Fibroblast of gingiva (primary cell): ENCODE data around the gene DGAT2.

Experiments
- DNase-seq: peaks from one replicate; pipeline ENCODE4 v3.0.0-alpha.2; 2011; ENCODE audit warnings: low read depth

Gene DGAT2

DNA sequence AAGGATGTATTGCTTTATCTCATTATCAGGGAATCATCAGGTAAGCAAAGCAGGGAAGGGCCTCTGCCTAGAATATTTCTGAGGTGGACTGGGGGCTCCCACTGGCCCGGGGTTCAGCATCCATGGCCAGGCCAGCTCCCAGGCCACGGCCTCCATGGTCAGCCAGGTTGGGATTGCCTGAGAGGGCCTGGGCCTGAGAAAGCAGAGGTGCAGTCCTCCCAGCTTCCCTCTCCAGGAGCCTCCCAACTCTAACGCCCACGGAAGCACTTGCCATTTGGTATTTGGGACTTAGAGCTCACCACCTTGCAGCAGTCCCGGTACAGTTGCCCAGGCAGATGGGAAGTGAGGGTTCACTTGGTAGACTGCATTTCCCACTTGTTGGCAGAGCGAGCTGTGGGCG lies 12.7 kb downstream of the DGAT2 start:
- no peak for DNase-seq

GRCh38 chr11:75781831-75782230 lies 13.3 kb downstream of the DGAT2 start:
- DNase-seq = no peak

DNA sequence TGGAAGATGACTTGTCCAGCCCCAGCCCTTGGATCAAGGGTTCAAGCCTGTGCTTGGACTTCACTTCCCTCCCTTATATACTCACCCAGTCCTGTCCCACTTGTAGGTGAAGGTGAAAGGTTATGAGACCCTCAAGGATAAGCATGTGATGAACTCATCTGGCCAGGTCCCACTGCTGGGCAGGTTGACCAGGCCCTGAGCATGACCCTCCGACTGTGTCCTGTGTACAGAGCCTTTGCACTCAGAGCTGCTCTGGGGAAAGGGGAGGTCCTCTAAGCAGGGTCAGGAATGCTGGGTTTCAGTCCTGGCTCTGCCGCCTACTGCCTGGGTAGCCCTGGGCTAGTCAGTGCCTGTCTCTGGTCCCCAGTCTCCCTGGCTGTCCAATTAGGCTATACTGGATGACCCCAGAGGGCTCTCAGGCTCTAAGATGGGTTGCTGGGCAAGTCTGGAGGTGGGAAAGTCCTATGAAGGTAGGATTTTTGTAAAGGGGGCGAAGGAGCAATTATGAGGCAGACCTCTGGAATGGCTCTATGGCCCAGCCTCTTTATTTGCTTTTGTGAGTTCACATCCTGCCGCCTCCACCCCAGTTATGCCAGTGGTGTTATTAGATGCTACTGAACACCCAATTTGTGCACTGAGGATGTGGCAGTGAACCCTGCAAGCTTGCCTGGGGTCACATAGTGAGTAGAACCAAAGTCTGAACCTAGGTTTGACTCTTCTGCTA lies 14.1 kb downstream of the DGAT2 start:
- no peak for DNase-seq

DNA sequence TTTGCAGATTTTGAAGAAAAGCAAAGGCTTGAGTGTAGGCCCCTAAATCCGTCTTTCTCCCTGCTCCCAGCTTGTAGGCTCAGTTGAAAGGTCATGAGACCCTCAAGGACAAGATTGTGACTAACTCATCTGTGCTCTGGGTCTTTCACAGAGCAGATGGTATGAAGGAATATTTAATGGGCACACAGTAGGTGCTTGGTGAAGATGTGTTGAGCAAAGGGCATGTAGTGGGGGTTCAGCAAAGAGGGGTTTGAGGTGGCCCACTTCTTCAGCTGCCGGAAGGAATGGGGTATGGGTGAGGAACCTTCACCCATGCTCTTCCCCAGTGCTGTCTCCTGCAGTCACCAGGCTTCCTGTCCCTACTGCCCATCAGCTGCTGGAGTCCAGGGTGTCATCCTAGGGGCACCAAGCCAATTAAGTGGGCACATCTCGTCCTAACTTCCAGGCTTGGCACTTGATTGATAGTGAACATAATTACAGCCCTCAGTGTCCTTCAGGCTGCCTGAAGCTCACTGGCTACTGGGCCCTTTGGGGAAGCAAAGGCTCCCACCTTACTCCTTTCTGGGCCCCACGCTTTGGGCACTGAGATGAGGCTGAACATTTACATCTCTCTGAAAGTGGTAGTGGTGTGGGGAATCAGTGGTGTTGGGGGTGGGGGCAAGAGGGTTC lies 15.0 kb downstream of the DGAT2 start:
- no peak for DNase-seq

- DNase-seq = no peak
These were observed 15.5 kb downstream of the DGAT2 start for GRCh38 chr11:75784085-75784478.

GRCh38 chr11:75784506-75784905 lies 15.9 kb downstream of the DGAT2 start:
- DNase-seq = no peak

DNA sequence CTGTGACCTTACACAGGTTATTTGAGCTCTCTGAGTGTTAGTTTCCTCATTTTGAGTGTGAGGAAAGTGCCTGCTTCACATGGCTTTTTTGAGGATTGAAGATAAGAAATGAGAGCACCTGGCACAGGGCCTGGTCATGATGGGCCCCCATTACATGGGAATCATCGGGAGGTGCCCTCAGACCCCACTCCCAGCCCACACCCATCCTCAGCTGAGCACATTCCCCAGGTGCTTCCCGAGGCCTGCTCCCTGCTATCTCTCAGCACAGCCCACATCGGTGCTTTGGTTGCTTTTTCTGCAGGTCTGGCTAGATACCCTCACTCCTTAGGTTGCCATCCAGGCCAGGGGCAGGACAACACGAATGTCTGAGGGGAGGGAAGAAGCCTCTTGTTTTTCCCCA lies 16.6 kb downstream of the DGAT2 start:
- no peak for DNase-seq

DNA sequence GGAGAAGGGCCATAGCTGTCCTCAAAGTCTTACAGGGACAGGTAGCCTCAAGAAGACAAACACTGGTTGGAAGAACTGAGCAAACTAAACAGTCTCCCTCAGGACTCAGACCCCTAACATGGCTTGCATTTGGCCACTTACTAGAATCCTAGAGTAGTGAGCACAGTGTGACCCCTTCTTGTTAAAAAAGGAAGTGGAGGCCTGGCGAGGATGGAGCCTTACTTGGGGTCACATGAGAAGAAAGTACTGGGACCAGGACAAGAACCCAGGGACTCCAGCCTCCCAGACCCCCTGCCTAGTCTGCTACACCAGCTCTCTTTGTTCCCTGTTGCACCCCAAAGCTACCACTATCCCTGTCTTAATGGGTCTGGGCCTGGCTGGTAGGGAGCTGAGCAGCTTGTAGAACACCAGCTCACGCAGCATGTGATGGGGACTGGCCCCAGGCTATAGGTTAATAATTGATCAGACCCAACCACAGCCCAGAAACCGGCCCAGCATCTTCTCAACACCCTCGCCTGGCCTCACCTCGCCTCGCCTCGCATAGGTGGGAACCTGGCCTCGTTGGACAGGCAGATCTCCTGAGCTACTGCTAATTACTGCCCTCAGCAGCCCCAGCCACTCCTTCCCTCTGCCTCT lies 17.6 kb downstream of the DGAT2 start:
- DNase-seq = no peak

GRCh38 chr11:75789521-75789920 lies 20.9 kb downstream of the DGAT2 start:
- no peak for DNase-seq

GRCh38 chr11:75790986-75791385 lies 22.4 kb downstream of the DGAT2 start:
- no peak for DNase-seq

- DNase-seq = no peak
These were observed 23.7 kb downstream of the DGAT2 start for GRCh38 chr11:75792127-75792731.

GRCh38 chr11:75792997-75793800 lies 24.6 kb downstream of the DGAT2 start:
- DNase-seq = no peak

DNA sequence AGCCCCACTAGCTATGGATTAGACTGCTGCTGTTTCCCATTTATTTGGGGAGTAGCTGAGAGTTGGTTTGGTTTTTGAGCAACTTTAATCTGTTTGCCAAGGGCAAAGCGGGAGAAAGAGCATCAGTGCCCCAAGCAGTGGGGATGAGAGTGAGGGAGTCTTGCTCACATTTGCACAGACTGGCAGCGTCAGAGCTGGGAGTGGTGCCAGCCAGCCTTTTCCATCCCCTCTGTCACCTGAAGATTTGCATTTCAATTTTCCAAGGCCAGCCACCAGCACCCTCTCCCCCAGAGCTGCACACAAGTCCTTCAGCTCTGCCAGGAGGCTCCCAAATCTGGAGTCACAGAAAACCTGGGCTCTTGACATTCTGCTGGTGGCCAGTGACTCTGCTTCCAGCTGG lies 25.4 kb downstream of the DGAT2 start:
- no peak for DNase-seq

- no peak for DNase-seq
These were observed 26.9 kb downstream of the DGAT2 start for GRCh38 chr11:75795276-75796090.

- DNase-seq = no peak
These were observed 27.5 kb downstream of the DGAT2 start for GRCh38 chr11:75796091-75796435.

DNA sequence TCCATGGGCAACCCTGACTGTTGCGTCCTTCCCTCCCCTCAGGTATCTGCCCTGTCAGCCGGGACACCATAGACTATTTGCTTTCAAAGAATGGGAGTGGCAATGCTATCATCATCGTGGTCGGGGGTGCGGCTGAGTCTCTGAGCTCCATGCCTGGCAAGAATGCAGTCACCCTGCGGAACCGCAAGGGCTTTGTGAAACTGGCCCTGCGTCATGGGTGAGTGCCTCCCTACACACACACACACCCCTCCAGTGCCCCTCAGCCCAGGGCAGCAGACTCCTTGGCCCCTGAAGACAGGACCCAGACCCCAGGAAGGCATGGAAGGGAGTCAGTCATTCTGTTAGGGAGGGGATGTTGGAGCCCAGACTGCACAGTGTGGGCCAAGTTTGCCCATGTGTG lies 28.5 kb downstream of the DGAT2 start:
- no peak for DNase-seq

DNA sequence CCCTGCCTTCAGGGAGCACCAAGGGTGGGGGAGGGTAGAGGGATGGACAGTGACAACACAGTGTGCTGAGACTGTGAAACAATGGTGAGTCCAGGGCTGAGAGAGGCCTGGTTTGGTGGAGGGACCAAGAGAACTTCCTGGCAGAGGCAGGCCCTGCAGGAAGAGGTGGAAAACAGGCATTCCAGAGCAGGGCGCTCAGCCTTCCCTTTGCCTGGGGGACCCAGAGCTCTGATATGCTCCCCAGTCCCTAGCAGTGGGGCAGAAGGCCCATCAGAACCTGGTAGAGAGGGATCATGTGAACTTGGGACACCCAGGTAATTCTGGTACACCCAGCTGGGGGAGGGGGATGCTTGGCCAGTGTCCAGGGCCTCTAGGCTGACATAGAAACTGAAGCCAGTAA lies 29.2 kb downstream of the DGAT2 start:
- DNase-seq = no peak

- DNase-seq = no peak
These were observed 31.6 kb downstream of the DGAT2 start for GRCh38 chr11:75800136-75800675.

DNA sequence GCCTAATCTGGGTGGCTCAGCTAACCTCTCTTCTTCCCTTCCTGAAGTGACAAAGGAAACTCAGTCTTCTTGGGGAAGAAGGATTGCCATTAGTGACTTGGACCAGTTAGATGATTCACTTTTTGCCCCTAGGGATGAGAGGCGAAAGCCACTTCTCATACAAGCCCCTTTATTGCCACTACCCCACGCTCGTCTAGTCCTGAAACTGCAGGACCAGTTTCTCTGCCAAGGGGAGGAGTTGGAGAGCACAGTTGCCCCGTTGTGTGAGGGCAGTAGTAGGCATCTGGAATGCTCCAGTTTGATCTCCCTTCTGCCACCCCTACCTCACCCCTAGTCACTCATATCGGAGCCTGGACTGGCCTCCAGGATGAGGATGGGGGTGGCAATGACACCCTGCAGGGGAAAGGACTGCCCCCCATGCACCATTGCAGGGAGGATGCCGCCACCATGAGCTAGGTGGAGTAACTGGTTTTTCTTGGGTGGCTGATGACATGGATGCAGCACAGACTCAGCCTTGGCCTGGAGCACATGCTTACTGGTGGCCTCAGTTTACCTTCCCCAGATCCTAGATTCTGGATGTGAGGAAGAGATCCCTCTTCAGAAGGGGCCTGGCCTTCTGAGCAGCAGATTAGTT lies 32.3 kb downstream of the DGAT2 start:
- DNase-seq = no peak

- DNase-seq = no peak
These were observed 32.9 kb downstream of the DGAT2 start for GRCh38 chr11:75801362-75802020.
